H1 (cell line): ENCODE measurements around the gene SCARB1. TPM values are rescaled to one million over a fixed set of nuclear protein-coding genes. Genes with fewer than 3 reads are reported as not detected.

Experiments
- CTCF ChIA-PET: fragments of 300-600 bp; sonication (Branson Sonifier 250); formaldehyde crosslinking; loops from one replicate; lab custom pipeline; 2021; ENCODE audit not compliant: partially characterized antibody; lab: Charles Lee
- POLR2A ChIA-PET: fragments of 300-600 bp; sonication (Branson Sonifier 250); formaldehyde crosslinking; loops from one replicate; lab custom pipeline; 2021; ENCODE audit warnings: inconsistent platforms; ENCODE audit not compliant: partially characterized antibody; lab: Charles Lee
- DNase-seq, 2 experiments: peaks; one replicate each; pipeline versions ENCODE4 v3.0.0 to v3.0.0-alpha.2; 2010 to 2022; ENCODE audit warnings: low spot score in 2 of 2, low read depth in 1 of 2, mixed read lengths in 1 of 2
- FAIRE-seq: peaks from 2 replicates; lab custom pipeline; 2011; peaks lifted over from hg19 to GRCh38; lab: Jason Lieb, UNC
- H2AFZ ChIP-seq: 2 replicates; pipeline ENCODE4 v1.8.1; 2012; ENCODE audit warnings: low read length, inconsistent platforms
- H2AK5ac ChIP-seq: 2 replicates; pipeline ENCODE4 v1.6.1; 2013; ENCODE audit warnings: low read depth, low read length
- H2BK120ac ChIP-seq: replicated peaks from 2 replicates; pipeline ENCODE3; 2013; ENCODE audit warnings: low read depth, low read length, inconsistent platforms
- H2BK12ac ChIP-seq: 2 replicates; pipeline ENCODE4 v1.6.1; 2013; ENCODE audit warnings: low read depth, low read length
- H2BK15ac ChIP-seq: 2 replicates; pipeline ENCODE4 v1.6.1; 2013; ENCODE audit warnings: low read length
- H2BK20ac ChIP-seq: 2 replicates; pipeline ENCODE4 v1.6.1; 2013; ENCODE audit warnings: low read length
- H2BK5ac ChIP-seq: 2 replicates; pipeline ENCODE4 v1.6.1; 2013; ENCODE audit warnings: low read depth, low read length
- H3K14ac ChIP-seq: 2 replicates; pipeline ENCODE4 v1.6.1; 2013; ENCODE audit warnings: inconsistent platforms; ENCODE audit not compliant: insufficient read length
- H3K18ac ChIP-seq: 2 replicates; pipeline ENCODE4 v1.6.1; 2013; ENCODE audit warnings: low read length; ENCODE audit errors: extremely low read depth
- H3K23ac ChIP-seq: 2 replicates; pipeline ENCODE4 v1.6.1; 2013; ENCODE audit warnings: inconsistent platforms; ENCODE audit not compliant: insufficient read length
- H3K23me2 ChIP-seq: 2 replicates; pipeline ENCODE4 v1.6.1; 2013; ENCODE audit warnings: low read depth, low read length
- H3K27ac ChIP-seq: 2 replicates; pipeline ENCODE4 v1.6.1; 2011; ENCODE audit warnings: low read depth, low read length, inconsistent platforms
- H3K27me3 ChIP-seq, 4 experiments: replicated peaks in 1 of 4; 1 replicate in 1 of 4; 2 replicates in 3 of 4; pipeline versions ENCODE4 v1.6.1 to v1.8.1; 2011 to 2013; ENCODE audit warnings: low read length in 3 of 4, mild to moderate bottlenecking in 3 of 4, inconsistent platforms in 2 of 4, mixed read lengths in 2 of 4, moderate library complexity in 1 of 4; ENCODE audit not compliant: control insufficient read depth in 3 of 4, insufficient read depth in 3 of 4; ENCODE audit errors: extremely low read depth in 1 of 4
- H3K36me3 ChIP-seq, 4 experiments: 2 replicates each; pipeline versions ENCODE4 v1.6.1 to v1.8.1; 2011 to 2013; ENCODE audit warnings: mild to moderate bottlenecking in 4 of 4, low read length in 3 of 4, moderate library complexity in 2 of 4, control low read depth in 1 of 4, inconsistent platforms in 1 of 4; ENCODE audit not compliant: insufficient read depth in 4 of 4, control insufficient read depth in 2 of 4
- H3K4ac ChIP-seq: replicated peaks from 2 replicates; pipeline ENCODE3; 2013; ENCODE audit warnings: low read length, low read depth, mixed read lengths, inconsistent platforms; ENCODE audit not compliant: insufficient read length
- H3K4me1 ChIP-seq, 4 experiments: replicated peaks in 1 of 4; 1 replicate in 1 of 4; 2 replicates in 3 of 4; pipeline versions ENCODE4 v1.6.1 to v1.8.1; 2011 to 2013; ENCODE audit warnings: low read length in 3 of 4, inconsistent platforms in 2 of 4, mixed read lengths in 1 of 4; ENCODE audit not compliant: insufficient read depth in 4 of 4, control insufficient read depth in 3 of 4
- H3K4me2 ChIP-seq, 2 experiments: 2 replicates each; pipeline versions ENCODE4 v1.6.1 to v1.8.1; 2011 to 2013; ENCODE audit warnings: low read depth in 2 of 2, low read length in 2 of 2, control low read depth in 1 of 2, inconsistent platforms in 1 of 2, mild to moderate bottlenecking in 1 of 2; ENCODE audit not compliant: insufficient read depth in 1 of 2
- H3K4me3 ChIP-seq, 4 experiments: fragments of 200-600, 300-600 bp in 1 of 4; sonication (generic), shearing (Covaris generic), sonication (Bioruptor Twin) in 1 of 4; 2 replicates each; pipeline versions ENCODE4 v1.5.1 to v1.8.1; 2011 to 2016; ENCODE audit warnings: low read length in 4 of 4, low read depth in 3 of 4, control low read depth in 2 of 4, inconsistent platforms in 2 of 4, mild to moderate bottlenecking in 2 of 4, mixed read lengths in 1 of 4, moderate library complexity in 1 of 4; ENCODE audit not compliant: insufficient read depth in 2 of 4; ENCODE audit errors: extremely low read depth in 1 of 4
- H3K56ac ChIP-seq: replicated peaks from 2 replicates; pipeline ENCODE3; 2013; ENCODE audit warnings: low read depth, mild to moderate bottlenecking, mixed read lengths, low read length, inconsistent platforms; ENCODE audit not compliant: insufficient read length
- H3K79me1 ChIP-seq: 2 replicates; pipeline ENCODE4 v1.6.1; 2013; ENCODE audit warnings: low read depth, low read length, control low read depth
- H3K79me2 ChIP-seq, 2 experiments: 2 replicates each; pipeline versions ENCODE4 v1.6.1 to v1.8.1; 2012 to 2013; ENCODE audit warnings: low read length in 2 of 2, mild to moderate bottlenecking in 2 of 2, inconsistent platforms in 1 of 2; ENCODE audit not compliant: insufficient read depth in 2 of 2, control insufficient read depth in 1 of 2
- H3K9ac ChIP-seq, 4 experiments: replicated peaks in 1 of 4; 1 replicate in 1 of 4; 2 replicates in 3 of 4; pipeline versions ENCODE4 v1.6.1 to v1.8.1; 2011 to 2013; ENCODE audit warnings: low read depth in 3 of 4, low read length in 3 of 4, control low read depth in 2 of 4, mild to moderate bottlenecking in 2 of 4, moderate library complexity in 2 of 4, inconsistent platforms in 1 of 4; ENCODE audit errors: extremely low read depth in 1 of 4
- H3K9me3 ChIP-seq, 2 experiments: 2 replicates each; pipeline versions ENCODE4 v1.6.1 to v1.8.1; 2012 to 2013; ENCODE audit warnings: mild to moderate bottlenecking in 2 of 2, moderate library complexity in 2 of 2, control low read depth in 1 of 2, inconsistent platforms in 1 of 2, low read depth in 1 of 2, low read length in 1 of 2, mixed read lengths in 1 of 2; ENCODE audit not compliant: insufficient read depth in 2 of 2
- H4K20me1 ChIP-seq, 2 experiments: replicated peaks in 1 of 2; 2 replicates each; pipeline versions ENCODE3 to v1.8.1; 2011 to 2013; ENCODE audit warnings: inconsistent platforms in 2 of 2, low read length in 2 of 2, mild to moderate bottlenecking in 1 of 2; ENCODE audit not compliant: insufficient read depth in 2 of 2, control insufficient read depth in 1 of 2
- H4K5ac ChIP-seq: 2 replicates; pipeline ENCODE4 v1.6.1; 2013; ENCODE audit warnings: low read length, low read depth, mixed read lengths, inconsistent platforms; ENCODE audit not compliant: insufficient read length
- H4K8ac ChIP-seq: 2 replicates; pipeline ENCODE4 v1.8.0; 2013; ENCODE audit warnings: mild to moderate bottlenecking, moderate library complexity, low read length, inconsistent platforms; ENCODE audit not compliant: insufficient read depth; ENCODE audit errors: extremely low read depth
- H4K91ac ChIP-seq: replicated peaks from 2 replicates; pipeline ENCODE3; 2013; ENCODE audit warnings: low read length, mixed read lengths, inconsistent platforms; ENCODE audit not compliant: insufficient read length
- BACH1 ChIP-seq: IDR thresholded peaks from 2 replicates; pipeline ENCODE4 v1.6.1; 2012; ENCODE audit warnings: low read length, improper control_type of control experiment
- CTBP2 ChIP-seq: IDR thresholded peaks from 2 replicates; pipeline ENCODE4 v1.7.0; 2011; ENCODE audit warnings: borderline replicate concordance, mild to moderate bottlenecking, moderate library complexity, mixed read lengths, low read length; ENCODE audit not compliant: insufficient read depth, insufficient read length
- EGR1 ChIP-seq: IDR thresholded peaks from 2 replicates; pipeline ENCODE4 v1.6.1; 2011; ENCODE audit warnings: low read depth, low read length, borderline replicate concordance
- EZH2 ChIP-seq: fragments of 200-600 bp; sonication (generic); IDR thresholded peaks from 2 replicates; pipeline ENCODE4 v1.7.1; 2012; ENCODE audit warnings: low read depth, mild to moderate bottlenecking, moderate library complexity, low read length, inconsistent platforms; ENCODE audit not compliant: severe bottlenecking
- HDAC6 ChIP-seq: IDR thresholded peaks from one replicate; pipeline ENCODE4 v1.7.1; 2012; ENCODE audit warnings: low read depth, mild to moderate bottlenecking, inconsistent platforms, low read length, moderate library complexity
- JUN ChIP-seq: IDR thresholded peaks from 2 replicates; pipeline ENCODE4 v1.6.1; 2011; ENCODE audit warnings: low read depth, mild to moderate bottlenecking, improper control_type of control experiment, low read length
- SIRT6 ChIP-seq: IDR thresholded peaks from one replicate; pipeline ENCODE4 v1.7.1; 2012; ENCODE audit warnings: low read length, inconsistent platforms
- SP1 ChIP-seq: IDR thresholded peaks from 2 replicates; pipeline ENCODE4 v1.6.1; 2011; ENCODE audit warnings: low read depth, low read length
- USF2 ChIP-seq: IDR thresholded peaks from 2 replicates; pipeline ENCODE4 v1.6.1; 2011; ENCODE audit warnings: low read length, improper control_type of control experiment
- WGBS, 2 experiments: shearing (Covaris generic) in 1 of 2; methylation state at CpG; one replicate each; pipeline versions ENCODE4 v1.1.6 to v1.1.7; 2013 to 2015; ENCODE audit warnings: low lambda C conversion rate in 2 of 2, mixed read lengths in 2 of 2, inconsistent platforms in 1 of 2, low coverage in 1 of 2, missing lambda C conversion rate in 1 of 2; ENCODE audit not compliant: insufficient replicate concordance in 2 of 2, insufficient coverage in 1 of 2, insufficient read length in 1 of 2; ENCODE audit errors: extremely low coverage in 1 of 2, missing lambda C conversion rate in 1 of 2; 5-methylcytosine and 5-hydroxymethylcytosine counted together
- polyA plus RNA-seq, 7 experiments: library from polyadenylated mRNA; depleted of rRNA in 3 of 7; stranded (reverse) in 5 of 7; unstranded in 2 of 7; fragments of >200 nt in 5 of 7; fragments of 200-250 nt in 2 of 7; gene quantifications; 1 replicate in 5 of 7; 2 replicates in 1 of 7; 4 replicates in 1 of 7; pipeline versions ENCODE4 v1.2.1 to v1.2.3, GENCODE V29; 2011 to 2013; ENCODE audit warnings: missing spikeins in 2 of 7, mixed read lengths in 2 of 7
- total RNA-seq: library from RNA; stranded (reverse); fragmentation: NEBNext Ultra II Directional; extraction: Animal tissue kit (Norgen Biotek cat#: 25700); gene quantifications from 2 replicates; pipeline ENCODE4 v1.2.1, GENCODE V29; 2021

SCARB1 gene
- total and polyA plus RNA-seq, 2 of the 8 experiments (the other 6 are each of a cell fraction or from before 2014, with no cell fraction given): 45.3 to 57.1 TPM

DNA sequence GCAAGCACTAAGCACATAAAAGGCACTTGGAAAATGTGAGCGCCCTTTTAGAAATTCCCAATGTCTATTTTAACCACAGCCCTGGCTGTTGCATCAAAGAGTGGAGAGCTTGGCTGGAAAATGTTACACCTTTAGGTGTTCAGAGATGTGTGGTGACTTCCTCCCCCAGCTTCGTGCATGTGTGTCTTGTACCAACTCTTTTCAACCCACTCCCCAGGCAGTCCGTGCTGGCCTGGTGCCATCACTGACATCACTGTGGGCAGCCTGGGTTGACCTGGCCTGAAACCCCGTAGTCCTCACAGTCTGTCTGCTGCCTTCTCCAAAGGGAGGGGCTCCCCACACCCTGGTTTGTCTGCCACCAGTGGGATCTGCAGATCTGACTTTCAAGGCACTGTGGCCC, 101.8 kb downstream of the SCARB1 start:
- Histone ChIP-seq H3K27ac (no peak overlapping the region), H3K23ac (no peak overlapping the region), H3K36me3 (no peaks in the 10 kb centered on the region), H3K4ac (no peak overlapping the region), H4K20me1 (no peaks in the 10 kb centered on the region), H2AFZ (no peak overlapping the region), H2BK12ac (no peak overlapping the region), H4K8ac (no peak overlapping the region), H3K56ac (no peak overlapping the region), H3K4me1 (peaks cover 0 to 5% (median 0%) of the 10 kb centered on the region in 4 experiments; a peak in 1 of 7 replicates), H3K27me3 (no peaks in the 10 kb centered on the region; a peak in 1 of 7 replicates), H3K18ac (no peak overlapping the region), H2BK20ac (no peak overlapping the region), H3K79me1 (no peaks in the 10 kb centered on the region; the same call in 1 of the 2 replicates), H2BK15ac (no peak overlapping the region), H3K9me3 (peaks cover 13 to 17% of the 10 kb centered on the region in 2 experiments), H4K91ac (no peak overlapping the region), H4K5ac (no peak overlapping the region), H3K9ac (no peak overlapping the region), H2BK5ac (no peak overlapping the region), H2AK5ac (0 out of 2 replicates have a peak overlapping the region, but pooled peaks have one; percentile 54), H3K4me2 (no peak overlapping the region), H3K4me3 (no peak overlapping the region), H3K23me2 (no peaks in the 10 kb centered on the region), H3K79me2 (no peaks in the 10 kb centered on the region), H2BK120ac (no peak overlapping the region), H3K14ac (no peak overlapping the region)
- ChIA-PET POLR2A (interaction anchor here (0.7 to 1.1 kb wide), 2 partner anchors 12 to 241 kb away, joined by 3 read pairs; no protein-coding TSS in a partner anchor), CTCF (interaction anchor here (0.7 to 9.3 kb wide), 11 partner anchors 9 to 729 kb away, joined by 3 to 159 read pairs (median 4); no protein-coding TSS in a partner anchor)
- TF ChIP-seq SIRT6 (no peak), EGR1 (no peak), CTBP2 (no peak), USF2 (no peak), EZH2 (no peak), JUN (no peak), HDAC6 (no peak), SP1 (no peak), BACH1 (no peak)
- FAIRE-seq: no peak
- DNase-seq: no peak
- WGBS, 2 experiments: 92% methylated on average over 4 of the region's 4 CpGs; no CpG with 5 or more reads in 1 of the 2 experiments
